Heart right ventricle (tissue), 16 donors: Measurements from ENCODE around the gene APC2. TPM values are rescaled to one million over a fixed set of nuclear protein-coding genes. Genes with fewer than 3 reads are reported as not detected.

Source experiments
- ATAC-seq, 8 donors: fragments of 200-7000 bp; cut with Tn5 transposase; one replicate each; pipeline ENCODE4 v1.9.1; 2020; ENCODE audit warnings: mild to moderate bottlenecking in 8 of 8, moderate library complexity in 8 of 8, moderate number of reproducible peaks in 1 of 8
- DNase-seq, 2 donors: peaks; one replicate each; pipeline ENCODE4 v3.0.0-alpha.2; 2020
- H3K27ac ChIP-seq, 10 donors: fragments of 200-600 bp; sonication (generic) in 2 of 10; one replicate each; pipeline versions ENCODE4 v1.5.0 to v1.8.0; 2020 to 2022; ENCODE audit warnings: mild to moderate bottlenecking in 3 of 10
- H3K27me3 ChIP-seq, 7 donors: fragments of 200-600 bp; one replicate each; pipeline ENCODE4 v1.8.0; 2021 to 2022; ENCODE audit warnings: mild to moderate bottlenecking in 2 of 7
- H3K36me3 ChIP-seq, 9 donors: fragments of 200-600 bp; sonication (generic) in 1 of 9; one replicate each; pipeline versions ENCODE4 v1.5.0 to v1.8.0; 2020 to 2022; ENCODE audit warnings: mild to moderate bottlenecking in 2 of 9
- H3K4me1 ChIP-seq, 9 donors: fragments of 200-600 bp; sonication (generic) in 1 of 9; one replicate each; pipeline versions ENCODE4 v1.5.0 to v1.8.0; 2020 to 2022; ENCODE audit warnings: mild to moderate bottlenecking in 4 of 9
- H3K4me3 ChIP-seq, 10 donors: fragments of 200-600 bp; sonication (generic) in 2 of 10; one replicate each; pipeline versions ENCODE4 v1.5.0 to v1.8.0; 2020 to 2022; ENCODE audit warnings: mild to moderate bottlenecking in 7 of 10, moderate library complexity in 2 of 10
- H3K9me3 ChIP-seq, 11 donors: fragments of 200-600 bp in 10 of 11; sonication (generic) in 2 of 11; one replicate each; pipeline versions ENCODE4 v1.5.0 to v1.8.0; 2013 to 2022; ENCODE audit warnings: mild to moderate bottlenecking in 2 of 11, control low read depth in 1 of 11, moderate library complexity in 1 of 11
- CTCF ChIP-seq, 9 donors: fragments of 200-600 bp; sonication (generic) in 2 of 9; IDR thresholded peaks; one replicate each; pipeline versions ENCODE4 v1.5.0 to v1.8.0; 2021 to 2022; ENCODE audit warnings: antibody characterized with exemption in 9 of 9, mild to moderate bottlenecking in 5 of 9, moderate library complexity in 1 of 9
- WGBS, 2 donors: extraction: QIAGEN DNeasy Blood & Tissue Kit; methylation state at CpG; one replicate each; pipeline ENCODE4 v1.1.7; 2013; ENCODE audit warnings: inconsistent platforms in 1 of 2; 5-methylcytosine and 5-hydroxymethylcytosine counted together
- intact Hi-C, 10 donors: fragments of 100-400 bp; cut with DNase I; formaldehyde crosslinking; loops; one replicate each; pipeline versions ENCODE4 v1.11.1 to v1.14.2; 2022
- polyA plus RNA-seq, 2 donors: library from polyadenylated mRNA; stranded (reverse); fragments of 200-250 nt; gene quantifications; one replicate each; pipeline ENCODE4 v1.2.3, GENCODE V29; 2013
- total RNA-seq, 10 donors: library from RNA; stranded (reverse); fragmentation: NEBNext Ultra II Directional in 3 of 10; extraction: Animal tissue kit (Norgen Biotek cat#: 25700) in 3 of 10; gene quantifications; one replicate each; pipeline versions ENCODE4 v1.2.1 to v1.2.4, GENCODE V29; 2021 to 2023
- donor health status: Arrhythmogenic right ventricular cardiomyopathy.
- donor health status: ischemic (EF 13 %, LVEDD 7.1; RV severe dilation, severe dysfunction).
- donor health status: healthy with polysubstance abuse.
- donor health status: DM: no; HTN: yes; CAD: no.
- donor health status: DM: no; HTN: no; CAD: no.
- donor health status: ischemic (EF 25% LVEDD 6.9; RV normal size, moderate dysfunction).
- donor health status: ischemic (EF 25% LVEDD 5.7; RV mildly dilated, moderate dysfunction).
- donor health status: healthy.
- donor health status: DM: yes; HTN: yes; CAD: no.
- donor health status: Ischemic cardiomyopathy.
- donor health status: ischemic (EF 35%, LVEDD 5.7; RV mildly dilated, moderate dysfunction).
- donor health status: nonischemic (EF 11% LVEDD 7.7; RV severe dilation, severe dysfunction).
- donor health status: DM: yes; HTN: yes; CAD: no.
- donor health status: PGD.
- donor health status: ischemic (EF 29% LVEDD 5.4; RV normal size, mild dysfunction).
- donor health status: nonischemic (EF 23%, LVEDD 6.1; RV moderate dilation, normal function).

The APC2 gene
- total and polyA plus RNA-seq, 12 donors: 0.02 to 0.23 (median 0.09) TPM; not detected in 1

- Histone ChIP-seq H3K27me3 (peaks cover 0 to 48% (median 12%) of the 10 kb centered on the region in 7 donors), H3K9me3 (peaks cover 0 to 6% (median 0%) of the 10 kb centered on the region in 11 donors), H3K4me1 (peaks cover 7 to 61% (median 26%) of the 10 kb centered on the region in 9 donors), H3K4me3 (peak overlapping the region in 8 of 10 donors; percentile 33 to 52 (median 44)), H3K36me3 (peaks cover 0 to 13% (median 0%) of the 10 kb centered on the region in 9 donors), H3K27ac (peak overlapping the region in 6 of 10 donors; percentile 72 to 88 (median 80))
- no peak for DNase-seq
- intact Hi-C loops: loop anchor here in 1 of 10 donors (10.0 kb wide), 1 partner anchor 234 kb away; the partner anchor contains the start of gene FAM174C
- WGBS, 2 donors: 35 to 36% methylated on average over 12 of the region's 12 CpGs
- TF ChIP-seq CTCF (IDR thresholded peaks at IDR 0.05): no peak
- no peak for ATAC-seq
These were observed 58.6 kb downstream of the APC2 start for GRCh38 chr19:1508507-1508856.

- no peak for ATAC-seq
- 51 to 65% methylated on average over 11 of the region's 11 CpGs for WGBS, 2 donors
- peaks cover 0 to 51% (median 14%) of the 10 kb centered on the region in 7 donors for H3K27me3 ChIP-seq
- peaks cover 7 to 64% (median 26%) of the 10 kb centered on the region in 9 donors for H3K4me1 ChIP-seq
- peak overlapping the region in 3 of 10 donors; percentile 28 to 72 (median 40) for H3K27ac ChIP-seq
- intact Hi-C loops: loop anchor here in 5 of 10 donors (5.0 to 10.0 kb wide), 4 partner anchors 45 to 235 kb away; partner anchors contain the start of gene FAM174C (in 2 of the 5)
- H3K36me3 ChIP-seq: peaks cover 0 to 13% (median 0%) of the 10 kb centered on the region in 9 donors
- no peak overlapping the region for H3K4me3 ChIP-seq
- no peak for TF ChIP-seq CTCF (IDR thresholded peaks at IDR 0.05)
- no peak for DNase-seq
- peaks cover 0 to 6% (median 0%) of the 10 kb centered on the region in 11 donors for H3K9me3 ChIP-seq
These were observed 59.9 kb downstream of the APC2 start for GRCh38 chr19:1509602-1510441.

- Histone ChIP-seq H3K36me3 (peaks cover 0 to 9% (median 0%) of the 10 kb centered on the region in 9 donors), H3K9me3 (peaks cover 0 to 6% (median 0%) of the 10 kb centered on the region in 11 donors), H3K4me3 (no peak overlapping the region), H3K27ac (peak overlapping the region in 3 of 10 donors; percentile 28 to 72 (median 40)), H3K27me3 (peaks cover 0 to 57% (median 14%) of the 10 kb centered on the region in 7 donors), H3K4me1 (peaks cover 7 to 64% (median 26%) of the 10 kb centered on the region in 9 donors)
- intact Hi-C loops: loop anchor here in 4 of 10 donors (5.0 to 10.0 kb wide), 3 partner anchors 46 to 233 kb away; partner anchors contain the start of gene FAM174C (in 1 of the 4)
- DNase-seq (no peak), ATAC-seq (no peak)
- 48 to 52% methylated on average over 25 of the region's 25 CpGs for WGBS, 2 donors
- no peak for TF ChIP-seq CTCF (IDR thresholded peaks at IDR 0.05)
These were observed 60.5 kb downstream of the APC2 start for GRCh38 chr19:1510442-1510806.

- peaks cover 7 to 64% (median 26%) of the 10 kb centered on the region in 9 donors for H3K4me1 ChIP-seq
- H3K4me3 ChIP-seq: no peak overlapping the region
- intact Hi-C loops: loop anchor here in 4 of 10 donors (5.0 to 10.0 kb wide), 3 partner anchors 46 to 234 kb away; partner anchors contain the start of gene FAM174C (in 1 of the 4)
- TF ChIP-seq CTCF (IDR thresholded peaks at IDR 0.05): no peak
- WGBS, 2 donors: 61 to 69% methylated on average over 9 of the region's 9 CpGs
- H3K36me3 ChIP-seq: peaks cover 0 to 5% (median 0%) of the 10 kb centered on the region in 9 donors
- H3K27ac ChIP-seq: no peak overlapping the region
- DNase-seq (no peak), ATAC-seq (no peak)
- peaks cover 0 to 58% (median 14%) of the 10 kb centered on the region in 7 donors for H3K27me3 ChIP-seq
- H3K9me3 ChIP-seq: peaks cover 0 to 6% (median 0%) of the 10 kb centered on the region in 11 donors
These were observed 60.9 kb downstream of the APC2 start for GRCh38 chr19:1510807-1511206.
